Fibroblast of gingiva (primary cell): ENCODE results near the gene RNF150.
"Not testable (repeated sequence)": the region's sequence is repeated elsewhere in the genome, so short reads cannot be mapped to it uniquely, and the experiment has no call there.

ENCODE experiments used
- DNase-seq: peaks from one replicate; pipeline ENCODE4 v3.0.0-alpha.2; 2011; ENCODE audit warnings: low read depth

Gene RNF150

GRCh38 chr4:140862177-140862442 lies 271.2 kb downstream of the RNF150 start:
- DNase-seq: no peak

- DNase-seq: peak; percentile 84
These were observed 271.7 kb downstream of the RNF150 start for GRCh38 chr4:140861359-140862176.

GRCh38 chr4:140858897-140859296 lies 274.4 kb downstream of the RNF150 start:
- DNase-seq: no peak

- no peak for DNase-seq
These were observed 276.2 kb downstream of the RNF150 start for GRCh38 chr4:140857111-140857510.

GRCh38 chr4:140856621-140857062 lies 276.6 kb downstream of the RNF150 start:
- DNase-seq: peak; percentile 47

GRCh38 chr4:140854168-140854567 lies 279.1 kb downstream of the RNF150 start:
- DNase-seq: no peak

- DNase-seq: no peak
These were observed 281.5 kb downstream of the RNF150 start for GRCh38 chr4:140851804-140852203.

GRCh38 chr4:140851032-140851636 lies 282.1 kb downstream of the RNF150 start:
- peak; percentile 46 for DNase-seq

GRCh38 chr4:140849526-140849925 lies 283.7 kb downstream of the RNF150 start:
- DNase-seq: no peak

GRCh38 chr4:140846736-140847135 lies 286.5 kb downstream of the RNF150 start:
- no peak for DNase-seq

- DNase-seq: no peak
These were observed 289.2 kb downstream of the RNF150 start for GRCh38 chr4:140844061-140844460.

GRCh38 chr4:140841186-140841585 lies 292.1 kb downstream of the RNF150 start:
- DNase-seq: no peak

GRCh38 chr4:140839888-140840790 lies 293.1 kb downstream of the RNF150 start:
- no peak for DNase-seq

- no peak for DNase-seq
These were observed 293.9 kb downstream of the RNF150 start for GRCh38 chr4:140839406-140839805.

GRCh38 chr4:140837736-140838135 lies 295.5 kb downstream of the RNF150 start:
- no peak for DNase-seq

GRCh38 chr4:140834839-140835495 lies 298.3 kb downstream of the RNF150 start:
- DNase-seq: no peak

GRCh38 chr4:140833280-140833679 lies 300.0 kb downstream of the RNF150 start:
- DNase-seq: no peak

- no peak for DNase-seq
These were observed 303.4 kb downstream of the RNF150 start for GRCh38 chr4:140829825-140830224.

- no peak for DNase-seq
These were observed 306.6 kb downstream of the RNF150 start for GRCh38 chr4:140826701-140827027.

GRCh38 chr4:140820520-140820919 lies 312.7 kb downstream of the RNF150 start:
- not testable (repeated sequence) for DNase-seq

GRCh38 chr4:140819610-140820009 lies 313.7 kb downstream of the RNF150 start:
- no peak for DNase-seq

- DNase-seq: no peak
These were observed 314.8 kb downstream of the RNF150 start for GRCh38 chr4:140818433-140818832.
